Nephron progenitor cell (in vitro differentiated cells): Measurements from ENCODE around the gene SYT1.

Experiments
- DNase-seq: peaks from one replicate; pipeline ENCODE4 v3.0.0; 2021
- H3K27ac Mint-ChIP-seq: 2 replicates; pipeline ENCODE4 v1.8.0; 2021; ENCODE audit warnings: mild to moderate bottlenecking, moderate library complexity, mixed read lengths
- H3K27me3 Mint-ChIP-seq: 2 replicates; pipeline ENCODE4 v1.8.0; 2021; ENCODE audit warnings: mild to moderate bottlenecking, low read depth, mixed read lengths; ENCODE audit not compliant: poor library complexity
- H3K36me3 Mint-ChIP-seq: 2 replicates; pipeline ENCODE4 v1.8.0; 2021; ENCODE audit warnings: low read depth, mixed read lengths
- H3K4me1 Mint-ChIP-seq: 2 replicates; pipeline ENCODE4 v1.8.0; 2021; ENCODE audit warnings: mixed read lengths
- H3K4me3 Mint-ChIP-seq: 2 replicates; pipeline ENCODE4 v1.8.0; 2021; ENCODE audit warnings: mild to moderate bottlenecking, moderate library complexity, mixed read lengths
- H3K9me3 Mint-ChIP-seq: 2 replicates; pipeline ENCODE4 v1.8.0; 2021; ENCODE audit warnings: mild to moderate bottlenecking, moderate library complexity, mixed read lengths
- TF ChIP-seq, protein P1 (sequence below): fragments of 200-600 bp; sonication (generic); IDR thresholded peaks from 2 replicates; pipeline ENCODE4 v1.5.0; 2021; ENCODE audit warnings: antibody characterized with exemption

The SYT1 gene

DNA sequence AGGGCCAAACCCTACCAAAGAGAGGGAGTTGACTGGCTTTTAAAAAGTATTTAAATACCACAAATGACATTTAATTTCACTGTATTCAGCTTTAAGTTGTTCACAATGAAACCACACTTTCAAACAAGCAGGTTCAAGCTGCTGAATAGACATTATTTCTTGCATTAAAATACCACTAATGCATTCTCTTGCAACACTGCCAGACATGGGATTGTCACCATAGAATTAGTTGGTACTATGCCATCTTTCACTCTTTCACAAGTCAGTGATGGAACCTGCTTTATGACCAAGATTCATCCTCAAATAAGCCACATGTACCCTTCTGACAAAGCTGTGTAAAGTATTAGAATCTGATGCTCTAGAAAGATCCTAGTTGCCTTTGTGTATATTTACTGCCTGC, 586.8 kb downstream of the SYT1 start:
- no peak overlapping the region for H3K27ac Mint-ChIP-seq
- H3K4me1 Mint-ChIP-seq, result peaks cover 40% of the 10 kb centered on the region
- H3K4me3 Mint-ChIP-seq, result no peak overlapping the region
- TF ChIP-seq, protein P1, sequence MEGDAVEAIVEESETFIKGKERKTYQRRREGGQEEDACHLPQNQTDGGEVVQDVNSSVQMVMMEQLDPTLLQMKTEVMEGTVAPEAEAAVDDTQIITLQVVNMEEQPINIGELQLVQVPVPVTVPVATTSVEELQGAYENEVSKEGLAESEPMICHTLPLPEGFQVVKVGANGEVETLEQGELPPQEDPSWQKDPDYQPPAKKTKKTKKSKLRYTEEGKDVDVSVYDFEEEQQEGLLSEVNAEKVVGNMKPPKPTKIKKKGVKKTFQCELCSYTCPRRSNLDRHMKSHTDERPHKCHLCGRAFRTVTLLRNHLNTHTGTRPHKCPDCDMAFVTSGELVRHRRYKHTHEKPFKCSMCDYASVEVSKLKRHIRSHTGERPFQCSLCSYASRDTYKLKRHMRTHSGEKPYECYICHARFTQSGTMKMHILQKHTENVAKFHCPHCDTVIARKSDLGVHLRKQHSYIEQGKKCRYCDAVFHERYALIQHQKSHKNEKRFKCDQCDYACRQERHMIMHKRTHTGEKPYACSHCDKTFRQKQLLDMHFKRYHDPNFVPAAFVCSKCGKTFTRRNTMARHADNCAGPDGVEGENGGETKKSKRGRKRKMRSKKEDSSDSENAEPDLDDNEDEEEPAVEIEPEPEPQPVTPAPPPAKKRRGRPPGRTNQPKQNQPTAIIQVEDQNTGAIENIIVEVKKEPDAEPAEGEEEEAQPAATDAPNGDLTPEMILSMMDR, result no peak
- H3K36me3 Mint-ChIP-seq, result no peaks in the 10 kb centered on the region
- no peaks in the 10 kb centered on the region for H3K27me3 Mint-ChIP-seq
- no peak for DNase-seq
- no peaks in the 10 kb centered on the region for H3K9me3 Mint-ChIP-seq

DNA sequence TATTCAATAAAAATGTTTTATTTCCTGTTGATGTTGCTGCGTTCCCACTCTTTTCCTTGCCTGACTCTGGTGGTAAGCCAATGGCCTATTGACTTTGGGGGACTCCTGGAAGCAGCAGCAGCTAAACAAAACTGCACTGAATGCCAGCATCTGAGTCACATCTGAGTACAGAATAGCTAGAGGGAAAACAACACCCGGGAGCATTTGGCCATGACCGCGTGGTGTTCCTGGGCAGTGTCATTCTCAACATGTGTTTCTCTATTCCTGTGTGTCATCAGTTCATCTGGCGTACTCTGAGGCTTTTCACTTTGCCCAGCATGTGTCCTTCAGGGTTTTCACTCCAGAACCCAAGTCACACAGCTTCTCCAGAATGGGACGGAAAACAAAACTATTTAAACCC, 587.4 kb downstream of the SYT1 start:
- Mint-ChIP-seq H3K27me3 (no peaks in the 10 kb centered on the region), H3K27ac (peak overlapping the region; percentile 66)

DNA sequence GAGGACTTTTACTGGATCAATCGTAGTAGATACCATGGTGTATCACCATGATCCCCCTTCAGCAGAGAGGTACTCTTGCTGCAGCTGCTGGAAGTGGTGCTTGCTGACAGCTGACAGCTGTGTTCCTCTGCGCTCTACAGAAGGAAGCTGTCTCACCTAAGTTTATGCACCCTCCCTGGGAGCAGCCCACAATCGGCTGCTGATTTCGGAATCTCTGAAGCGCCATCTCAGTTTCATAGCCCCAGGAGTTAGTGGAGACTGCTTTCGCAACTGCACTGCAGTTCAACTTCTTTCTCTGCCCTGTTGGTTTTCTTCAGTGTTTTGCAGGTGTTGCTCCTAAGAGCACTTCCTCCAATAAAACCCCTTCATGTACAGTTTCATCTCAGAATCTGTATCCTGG, 588.3 kb downstream of the SYT1 start:
- H3K9me3 Mint-ChIP-seq, result no peaks in the 10 kb centered on the region
- peaks cover 40% of the 10 kb centered on the region for H3K4me1 Mint-ChIP-seq
- DNase-seq, result no peak
- H3K27ac Mint-ChIP-seq, result no peak overlapping the region
- H3K4me3 Mint-ChIP-seq, result no peak overlapping the region
- H3K36me3 Mint-ChIP-seq, result no peaks in the 10 kb centered on the region
- no peaks in the 10 kb centered on the region for H3K27me3 Mint-ChIP-seq
- TF ChIP-seq, protein P1, result no peak

More for the DNA sequence above, 587.4 kb downstream of the SYT1 start:
- Mint-ChIP-seq H3K36me3 (no peaks in the 10 kb centered on the region), H3K4me1 (peaks cover 40% of the 10 kb centered on the region), H3K4me3 (no peak overlapping the region), H3K9me3 (no peaks in the 10 kb centered on the region)
- DNase-seq, result no peak
- TF ChIP-seq, protein P1, result no peak

DNA sequence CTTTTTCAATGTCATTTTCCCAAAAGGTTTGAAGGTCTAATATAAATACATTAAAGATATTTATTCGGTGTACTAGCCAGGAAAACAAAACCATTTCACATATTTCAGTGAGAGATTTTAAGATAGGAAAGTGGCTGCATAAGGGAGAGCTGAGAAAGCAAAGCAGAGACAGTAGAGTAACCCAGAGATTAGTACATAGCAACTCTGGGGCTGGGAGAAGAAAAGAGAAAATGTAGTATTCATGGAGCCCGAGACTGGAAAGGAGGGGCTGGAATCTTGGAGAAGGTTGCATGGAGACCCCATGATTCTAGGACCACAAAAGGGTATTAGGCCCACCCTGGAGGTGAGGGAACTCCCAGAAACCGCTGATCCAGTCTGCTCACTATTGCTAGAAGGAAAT, 589.2 kb downstream of the SYT1 start:
- no peak overlapping the region for H3K27ac Mint-ChIP-seq
- peaks cover 40% of the 10 kb centered on the region for H3K4me1 Mint-ChIP-seq
- TF ChIP-seq, protein P1, result no peak
- H3K9me3 Mint-ChIP-seq, result no peaks in the 10 kb centered on the region
- H3K36me3 Mint-ChIP-seq, result no peaks in the 10 kb centered on the region
- H3K27me3 Mint-ChIP-seq, result no peaks in the 10 kb centered on the region
- DNase-seq, result no peak
- H3K4me3 Mint-ChIP-seq, result no peak overlapping the region

DNA sequence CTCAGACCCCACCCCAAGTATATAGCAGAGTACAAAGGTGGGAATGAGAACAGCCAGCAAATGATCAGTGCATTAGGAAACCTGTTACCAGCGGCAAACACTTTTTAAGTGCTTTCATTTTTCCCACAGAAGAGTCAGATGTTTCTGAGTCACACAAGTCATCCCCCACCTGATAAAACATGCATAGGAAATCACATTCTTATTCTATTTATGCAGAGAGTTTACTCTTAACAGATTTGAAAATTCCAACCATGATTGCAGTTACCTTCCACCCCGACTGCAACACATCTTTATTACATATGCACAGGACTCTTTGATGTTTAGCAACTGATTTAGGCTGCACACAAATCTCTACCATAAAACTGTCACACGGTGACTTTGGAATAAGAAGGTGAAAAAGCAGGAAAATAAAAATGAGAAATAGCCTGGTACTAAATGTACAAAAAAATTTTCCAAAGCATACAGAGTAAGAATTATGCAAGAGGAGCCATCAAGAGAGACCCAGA, 589.8 kb downstream of the SYT1 start:
- H3K4me1 Mint-ChIP-seq, result peaks cover 40% of the 10 kb centered on the region
- peak; percentile 4 for DNase-seq
- TF ChIP-seq, protein P1, result no peak
- no peaks in the 10 kb centered on the region for H3K9me3 Mint-ChIP-seq
- H3K27me3 Mint-ChIP-seq, result no peaks in the 10 kb centered on the region
- H3K4me3 Mint-ChIP-seq, result peak overlapping the region; percentile 17
- H3K27ac Mint-ChIP-seq, result peak overlapping the region; percentile 84
- H3K36me3 Mint-ChIP-seq, result no peaks in the 10 kb centered on the region

DNA sequence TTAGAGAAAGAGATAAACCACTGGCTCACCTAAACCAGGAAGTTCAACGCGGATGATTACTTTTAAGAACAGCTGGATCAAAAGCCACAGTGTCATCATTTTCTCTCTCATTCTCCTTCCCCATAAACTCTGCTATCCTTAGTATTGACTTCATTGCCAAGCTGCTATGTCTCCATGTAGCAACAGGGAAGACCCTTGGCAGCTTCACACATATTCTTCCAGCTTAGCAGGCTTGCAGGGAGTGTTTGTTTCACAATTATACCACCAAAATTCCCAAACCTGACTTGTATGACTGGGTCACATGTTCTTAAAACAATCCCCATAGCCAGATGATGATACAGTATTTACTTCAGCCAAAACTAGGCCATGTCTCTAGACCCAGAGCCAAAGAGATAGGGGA, 590.7 kb downstream of the SYT1 start:
- Mint-ChIP-seq H3K4me3 (no peak overlapping the region), H3K36me3 (no peaks in the 10 kb centered on the region), H3K4me1 (peaks cover 40% of the 10 kb centered on the region), H3K27ac (peak overlapping the region; percentile 84), H3K27me3 (no peaks in the 10 kb centered on the region), H3K9me3 (peaks cover 3% of the 10 kb centered on the region)
- DNase-seq, result no peak
- TF ChIP-seq, protein P1, result no peak
